PC-9 (cell line): ENCODE results near the gene C3. TPM values are rescaled to one million over a fixed set of nuclear protein-coding genes. Genes with fewer than 3 reads are reported as not detected.
A peak's percentile ranks its signal among the peaks of the same experiment; 100 is the strongest.

Source experiments
- BruUV-seq: library from RNA; stranded (reverse); fragments of 400-500 nt; replicated peaks from 2 replicates; lab custom pipeline; 2021; lab: Mats Ljungman, UMichigan
- CTCF ChIA-PET: fragments of 300-600 bp; sonication (Branson Sonifier 250); formaldehyde crosslinking; loops from one replicate; lab custom pipeline; 2022; ENCODE audit warnings: antibody characterized with exemption; lab: Charles Lee
- POLR2A ChIA-PET: fragments of 300-600 bp; sonication (Branson Sonifier 250); formaldehyde crosslinking; loops from one replicate; lab custom pipeline; 2022; ENCODE audit warnings: antibody characterized with exemption; ENCODE audit not compliant: unreplicated experiment; lab: Charles Lee
- DNase-seq, 2 experiments: peaks; one replicate each; pipeline versions ENCODE4 v3.0.0 to v3.0.0-alpha.2; 2015 to 2022; ENCODE audit warnings: mixed read lengths in 1 of 2
- H2AFZ ChIP-seq: fragments of 200-600 bp; sonication (generic); 2 replicates; pipeline ENCODE4 v1.8.1; 2017; ENCODE audit warnings: antibody characterized with exemption
- H3F3A ChIP-seq: fragments of 200-600 bp; sonication (generic); 2 replicates; pipeline ENCODE4 v1.8.1; 2017; ENCODE audit warnings: antibody characterized with exemption, mild to moderate bottlenecking, low read depth; ENCODE audit not compliant: insufficient read depth
- H3K27ac ChIP-seq: fragments of 200-600 bp; sonication (generic); 2 replicates; pipeline ENCODE4 v1.6.1; 2016; ENCODE audit warnings: mixed run types
- H3K27me3 ChIP-seq: fragments of 200-600 bp; sonication (generic); 2 replicates; pipeline ENCODE4 v1.6.1; 2016; ENCODE audit warnings: low read depth, mixed run types; ENCODE audit not compliant: insufficient read depth
- H3K36me3 ChIP-seq: fragments of 200-600 bp; sonication (generic); 2 replicates; pipeline ENCODE4 v1.6.1; 2016; ENCODE audit warnings: low read depth, mixed run types
- H3K4me1 ChIP-seq: fragments of 200-600 bp; sonication (generic); replicated peaks from 2 replicates; pipeline ENCODE4 v1.6.1; 2016; ENCODE audit warnings: mixed run types; ENCODE audit not compliant: insufficient read depth
- H3K4me2 ChIP-seq: fragments of 200-600 bp; sonication (generic); 2 replicates; pipeline ENCODE4 v1.6.1; 2017; ENCODE audit warnings: mixed run types
- H3K4me3 ChIP-seq: fragments of 200-600 bp; sonication (generic); 2 replicates; pipeline ENCODE4 v1.6.1; 2016; ENCODE audit warnings: mixed run types
- H3K79me2 ChIP-seq: fragments of 200-600 bp; sonication (generic); 2 replicates; pipeline ENCODE4 v1.6.1; 2017; ENCODE audit warnings: low read depth, mixed run types
- H3K9me2 ChIP-seq: fragments of 200-600 bp; sonication (generic); 2 replicates; pipeline ENCODE4 v1.8.1; 2017; ENCODE audit warnings: mild to moderate bottlenecking; ENCODE audit not compliant: insufficient read depth
- H3K9me3 ChIP-seq: fragments of 200-600 bp; sonication (generic); 2 replicates; pipeline ENCODE4 v1.8.1; 2016; ENCODE audit warnings: low read depth; ENCODE audit not compliant: insufficient read depth
- H4K20me1 ChIP-seq: fragments of 200-600 bp; sonication (generic); 2 replicates; pipeline ENCODE4 v1.8.1; 2017; ENCODE audit not compliant: insufficient read depth
- EZH2 ChIP-seq: fragments of 200-600 bp; sonication (generic); IDR thresholded peaks from 2 replicates; pipeline ENCODE4 v1.8.0; 2017; ENCODE audit warnings: antibody characterized with exemption, low read depth
- intact Hi-C: fragments of 100-400 bp; cut with micrococcal nuclease; formaldehyde crosslinking; loops from one replicate; pipeline ENCODE4 v1.10.0; 2022; ENCODE audit not compliant: unreplicated experiment
- total RNA-seq: library from RNA; stranded (reverse); gene quantifications from 2 replicates; pipeline ENCODE4 v1.2.3, GENCODE V29; 2021
- TF ChIP-seq, protein P1 (sequence below): fragments of 200-600 bp; sonication (generic); conservative IDR thresholded peaks from 2 replicates; pipeline ENCODE4 v1.6.1; 2017; ENCODE audit warnings: mixed run types, antibody characterized with exemption, mild to moderate bottlenecking, moderate library complexity

C3 gene
- total RNA-seq, 1 experiment from 2014 or later, result 130 TPM

DNA sequence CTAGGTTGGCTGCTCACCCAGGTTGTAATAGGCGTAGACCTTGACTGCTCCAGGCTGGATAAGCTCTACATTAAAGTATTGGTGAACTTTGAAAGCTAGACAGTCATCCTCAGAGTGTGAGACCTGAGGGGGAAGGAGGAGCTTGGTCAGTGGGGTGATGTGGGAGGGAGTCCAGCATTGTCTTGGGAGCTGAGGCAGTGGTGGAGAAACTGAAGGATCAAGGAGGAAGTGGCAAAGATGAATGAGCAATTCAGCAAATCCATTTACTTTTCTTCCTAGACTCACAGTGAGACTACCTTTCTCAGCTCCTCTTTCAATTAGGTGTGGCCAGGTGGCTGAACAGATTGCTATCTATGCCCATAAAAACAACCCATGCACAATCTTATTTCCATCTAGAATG is 40.3 kb downstream of the C3 start:
- ChIA-PET POLR2A (interaction anchor here (0.5 to 0.6 kb wide), 4 partner anchors 120 to 886 kb away, joined by 3 to 7 read pairs (median 4); partner anchors contain the start of gene KHSRP), CTCF (no interaction called here)
- no peak for TF ChIP-seq EZH2
- TF ChIP-seq, protein P1, sequence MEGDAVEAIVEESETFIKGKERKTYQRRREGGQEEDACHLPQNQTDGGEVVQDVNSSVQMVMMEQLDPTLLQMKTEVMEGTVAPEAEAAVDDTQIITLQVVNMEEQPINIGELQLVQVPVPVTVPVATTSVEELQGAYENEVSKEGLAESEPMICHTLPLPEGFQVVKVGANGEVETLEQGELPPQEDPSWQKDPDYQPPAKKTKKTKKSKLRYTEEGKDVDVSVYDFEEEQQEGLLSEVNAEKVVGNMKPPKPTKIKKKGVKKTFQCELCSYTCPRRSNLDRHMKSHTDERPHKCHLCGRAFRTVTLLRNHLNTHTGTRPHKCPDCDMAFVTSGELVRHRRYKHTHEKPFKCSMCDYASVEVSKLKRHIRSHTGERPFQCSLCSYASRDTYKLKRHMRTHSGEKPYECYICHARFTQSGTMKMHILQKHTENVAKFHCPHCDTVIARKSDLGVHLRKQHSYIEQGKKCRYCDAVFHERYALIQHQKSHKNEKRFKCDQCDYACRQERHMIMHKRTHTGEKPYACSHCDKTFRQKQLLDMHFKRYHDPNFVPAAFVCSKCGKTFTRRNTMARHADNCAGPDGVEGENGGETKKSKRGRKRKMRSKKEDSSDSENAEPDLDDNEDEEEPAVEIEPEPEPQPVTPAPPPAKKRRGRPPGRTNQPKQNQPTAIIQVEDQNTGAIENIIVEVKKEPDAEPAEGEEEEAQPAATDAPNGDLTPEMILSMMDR, result no peak
- Histone ChIP-seq H3K36me3 (no peaks in the 10 kb centered on the region), H3K27me3 (no peaks in the 10 kb centered on the region), H4K20me1 (no peaks in the 10 kb centered on the region), H3K4me1 (peaks cover 50% of the 10 kb centered on the region), H3F3A (peaks cover 34% of the 10 kb centered on the region), H3K9me2 (no peaks in the 10 kb centered on the region), H3K9me3 (no peaks in the 10 kb centered on the region), H3K4me3 (peak overlapping the region; percentile 50; the same call in 1 of the 2 replicates), H2AFZ (no peak overlapping the region), H3K79me2 (no peaks in the 10 kb centered on the region), H3K4me2 (peak overlapping the region; percentile 79), H3K27ac (peak overlapping the region; percentile 95)
- peak; percentile 49 to 91 for DNase-seq
- BruUV-seq, result no TSS peak
- intact Hi-C loops, result no loop called here

DNA sequence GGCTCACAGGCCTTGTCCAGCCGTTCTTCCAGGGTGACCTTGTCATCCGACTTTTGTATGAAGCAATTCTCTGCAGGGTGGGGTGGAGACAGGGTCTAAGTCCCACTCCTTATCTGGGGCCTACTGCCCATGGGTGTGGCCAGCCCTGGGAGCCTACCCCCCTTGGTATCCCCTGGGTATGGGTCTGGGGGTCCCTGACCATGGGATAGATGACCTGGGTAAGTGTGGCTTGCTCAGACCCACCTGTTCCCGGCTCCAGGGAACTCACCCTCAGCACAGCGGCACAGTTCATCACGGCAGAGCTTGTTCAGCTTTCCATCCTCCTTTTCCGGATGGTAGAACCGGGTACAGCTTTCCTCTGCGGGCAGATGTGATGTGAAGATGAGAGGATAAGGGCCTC is 41.3 kb downstream of the C3 start:
- Histone ChIP-seq H3K4me1 (peaks cover 58% of the 10 kb centered on the region), H3K36me3 (no peaks in the 10 kb centered on the region), H3K4me2 (peak overlapping the region; percentile 79), H3K9me2 (no peaks in the 10 kb centered on the region), H4K20me1 (no peaks in the 10 kb centered on the region), H3K27me3 (no peaks in the 10 kb centered on the region), H3K9me3 (no peaks in the 10 kb centered on the region), H3K79me2 (no peaks in the 10 kb centered on the region), H3K27ac (peak overlapping the region; percentile 95), H3F3A (peaks cover 36% of the 10 kb centered on the region), H2AFZ (no peak overlapping the region), H3K4me3 (peak overlapping the region; percentile 50; the same call in 1 of the 2 replicates)
- CTCF ChIA-PET, result no interaction called here
- no peak for TF ChIP-seq EZH2
- TF ChIP-seq, protein P1, result no peak
- POLR2A ChIA-PET, result no interaction called here
- intact Hi-C loops, result no loop called here
- BruUV-seq, result no TSS peak
- DNase-seq, result no peak

DNA sequence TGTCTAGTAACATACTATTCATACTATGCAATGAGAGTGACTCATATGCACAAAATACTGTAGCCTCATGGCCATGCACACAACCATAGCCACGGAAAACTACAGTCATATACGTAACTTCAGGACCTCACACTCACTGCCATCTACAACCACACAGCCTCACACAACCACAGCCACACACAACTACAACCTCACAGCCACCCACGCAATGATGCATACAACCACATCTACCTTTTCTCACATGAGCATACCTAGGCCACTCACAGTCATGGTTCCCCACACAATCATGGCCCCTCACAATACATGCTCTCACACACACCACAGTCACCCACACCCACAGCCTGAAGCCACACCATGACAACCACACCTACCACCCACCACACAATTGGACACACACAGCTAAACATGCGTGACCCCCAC is 41.8 kb downstream of the C3 start:
- ChIA-PET CTCF (no interaction called here), POLR2A (no interaction called here)
- Histone ChIP-seq H3K9me2 (no peaks in the 10 kb centered on the region), H3K27me3 (no peaks in the 10 kb centered on the region), H3K4me1 (peaks cover 60% of the 10 kb centered on the region), H3K4me2 (peak overlapping the region; percentile 79), H3K9me3 (no peaks in the 10 kb centered on the region), H2AFZ (no peak overlapping the region), H3F3A (peaks cover 36% of the 10 kb centered on the region), H3K27ac (no peak overlapping the region), H4K20me1 (no peaks in the 10 kb centered on the region), H3K79me2 (no peaks in the 10 kb centered on the region), H3K36me3 (no peaks in the 10 kb centered on the region), H3K4me3 (peak overlapping the region; percentile 14; the same call in 1 of the 2 replicates)
- BruUV-seq, result no TSS peak
- DNase-seq, result no peak
- intact Hi-C loops, result no loop called here
- TF ChIP-seq EZH2, result no peak
- TF ChIP-seq, protein P1, result no peak
